Measurements from ENCODE around the gene OSMR.

OSMR gene

GRCh38 chr5:38874948-38875456 lies 29.2 kb downstream of the OSMR start:
- H3K4me1 ChIP-seq (ENCODE audit: insufficient read depth, low read length): peaks cover 12% of the 10 kb centered on the region; the same call in 1 of the 2 replicates
- H3K27ac ChIP-seq (ENCODE audit: low read depth, low read length): no peak overlapping the region
- no peak overlapping the region for H3K9ac ChIP-seq (ENCODE audit: low read depth, low read length)
- no peaks in the 10 kb centered on the region for H3K9me3 ChIP-seq (ENCODE audit: insufficient read depth, low read depth, low read length)
- no peaks in the 10 kb centered on the region for H3K27me3 ChIP-seq (ENCODE audit: insufficient read depth, low read length)
- H3K36me3 ChIP-seq (ENCODE audit: insufficient read depth, low read length): no peaks in the 10 kb centered on the region
- 92% methylated on average over 5 of the region's 5 CpGs for WGBS
- H3K4me3 ChIP-seq (ENCODE audit: low read length): no peak overlapping the region

GRCh38 chr5:38878391-38879077 lies 32.7 kb downstream of the OSMR start:
- H3K27ac ChIP-seq (ENCODE audit: low read depth, low read length): no peak overlapping the region
- H3K4me1 ChIP-seq (ENCODE audit: insufficient read depth, low read length): no peaks in the 10 kb centered on the region
- no peaks in the 10 kb centered on the region for H3K36me3 ChIP-seq (ENCODE audit: insufficient read depth, low read length)
- no peak overlapping the region for H3K9ac ChIP-seq (ENCODE audit: low read depth, low read length)
- H3K9me3 ChIP-seq (ENCODE audit: insufficient read depth, low read depth, low read length): no peaks in the 10 kb centered on the region
- no peak overlapping the region for H3K4me3 ChIP-seq (ENCODE audit: low read length)
- WGBS: 93% methylated on average over 5 of the region's 5 CpGs
- no peaks in the 10 kb centered on the region for H3K27me3 ChIP-seq (ENCODE audit: insufficient read depth, low read length)

GRCh38 chr5:38879078-38879460 lies 33.3 kb downstream of the OSMR start:
- no peak overlapping the region for H3K9ac ChIP-seq (ENCODE audit: low read depth, low read length)
- no peak overlapping the region for H3K4me3 ChIP-seq (ENCODE audit: low read length)
- no peak overlapping the region for H3K27ac ChIP-seq (ENCODE audit: low read depth, low read length)
- no peaks in the 10 kb centered on the region for H3K4me1 ChIP-seq (ENCODE audit: insufficient read depth, low read length)
- no peaks in the 10 kb centered on the region for H3K36me3 ChIP-seq (ENCODE audit: insufficient read depth, low read length)
- no peaks in the 10 kb centered on the region for H3K9me3 ChIP-seq (ENCODE audit: insufficient read depth, low read depth, low read length)
- H3K27me3 ChIP-seq (ENCODE audit: insufficient read depth, low read length): no peaks in the 10 kb centered on the region
- WGBS: 92% methylated on average over 7 of the region's 7 CpGs

GRCh38 chr5:38883842-38884241 lies 38.0 kb downstream of the OSMR start:
- WGBS: 98% methylated on average over 3 of the region's 3 CpGs
- no peaks in the 10 kb centered on the region for H3K9me3 ChIP-seq (ENCODE audit: insufficient read depth, low read depth, low read length)
- no peak overlapping the region for H3K9ac ChIP-seq (ENCODE audit: low read depth, low read length)
- H3K36me3 ChIP-seq (ENCODE audit: insufficient read depth, low read length): no peaks in the 10 kb centered on the region
- H3K4me1 ChIP-seq (ENCODE audit: insufficient read depth, low read length): peaks cover 7% of the 10 kb centered on the region
- no peak overlapping the region for H3K4me3 ChIP-seq (ENCODE audit: low read length)
- H3K27ac ChIP-seq (ENCODE audit: low read depth, low read length): no peak overlapping the region
- H3K27me3 ChIP-seq (ENCODE audit: insufficient read depth, low read length): no peaks in the 10 kb centered on the region

GRCh38 chr5:38885208-38885607 lies 39.4 kb downstream of the OSMR start:
- H3K9me3 ChIP-seq (ENCODE audit: insufficient read depth, low read depth, low read length): no peaks in the 10 kb centered on the region
- H3K27me3 ChIP-seq (ENCODE audit: insufficient read depth, low read length): no peaks in the 10 kb centered on the region
- H3K9ac ChIP-seq (ENCODE audit: low read depth, low read length): no peak overlapping the region
- 96% methylated on average over 3 of the region's 3 CpGs for WGBS
- H3K4me3 ChIP-seq (ENCODE audit: low read length): no peak overlapping the region
- no peaks in the 10 kb centered on the region for H3K36me3 ChIP-seq (ENCODE audit: insufficient read depth, low read length)
- H3K4me1 ChIP-seq (ENCODE audit: insufficient read depth, low read length): peaks cover 7% of the 10 kb centered on the region
- H3K27ac ChIP-seq (ENCODE audit: low read depth, low read length): no peak overlapping the region

GRCh38 chr5:38888041-38888440 lies 42.2 kb downstream of the OSMR start:
- no peaks in the 10 kb centered on the region for H3K27me3 ChIP-seq (ENCODE audit: insufficient read depth, low read length)
- no peaks in the 10 kb centered on the region for H3K36me3 ChIP-seq (ENCODE audit: insufficient read depth, low read length)
- H3K4me3 ChIP-seq (ENCODE audit: low read length): no peak overlapping the region
- no peak overlapping the region for H3K9ac ChIP-seq (ENCODE audit: low read depth, low read length)
- no peaks in the 10 kb centered on the region for H3K9me3 ChIP-seq (ENCODE audit: insufficient read depth, low read depth, low read length)
- peaks cover 7% of the 10 kb centered on the region for H3K4me1 ChIP-seq (ENCODE audit: insufficient read depth, low read length)
- WGBS: 73% methylated on average over 7 of the region's 8 CpGs
- H3K27ac ChIP-seq (ENCODE audit: low read depth, low read length): no peak overlapping the region

- Histone ChIP-seq H3K27ac (ENCODE audit: low read depth, low read length) (no peak overlapping the region), H3K4me3 (ENCODE audit: low read length) (no peak overlapping the region), H3K4me1 (ENCODE audit: insufficient read depth, low read length) (peaks cover 7% of the 10 kb centered on the region), H3K36me3 (ENCODE audit: insufficient read depth, low read length) (no peaks in the 10 kb centered on the region), H3K27me3 (ENCODE audit: insufficient read depth, low read length) (no peaks in the 10 kb centered on the region), H3K9ac (ENCODE audit: low read depth, low read length) (no peak overlapping the region), H3K9me3 (ENCODE audit: insufficient read depth, low read depth, low read length) (no peaks in the 10 kb centered on the region)
- WGBS: no CpG with 5 or more reads among the region's 1 CpG
These were observed 43.6 kb downstream of the OSMR start for GRCh38 chr5:38889424-38889823.

- no peak overlapping the region for H3K4me3 ChIP-seq (ENCODE audit: low read length)
- H3K36me3 ChIP-seq (ENCODE audit: insufficient read depth, low read length): no peaks in the 10 kb centered on the region
- H3K4me1 ChIP-seq (ENCODE audit: insufficient read depth, low read length): peaks cover 7% of the 10 kb centered on the region
- H3K9ac ChIP-seq (ENCODE audit: low read depth, low read length): no peak overlapping the region
- no peaks in the 10 kb centered on the region for H3K9me3 ChIP-seq (ENCODE audit: insufficient read depth, low read depth, low read length)
- H3K27me3 ChIP-seq (ENCODE audit: insufficient read depth, low read length): no peaks in the 10 kb centered on the region
- H3K27ac ChIP-seq (ENCODE audit: low read depth, low read length): no peak overlapping the region
- WGBS: 96% methylated on average over 6 of the region's 6 CpGs
These were observed 45.8 kb downstream of the OSMR start for GRCh38 chr5:38891563-38891962.

GRCh38 chr5:38892363-38892762 lies 46.6 kb downstream of the OSMR start:
- Histone ChIP-seq H3K27ac (ENCODE audit: low read depth, low read length) (no peak overlapping the region), H3K9ac (ENCODE audit: low read depth, low read length) (no peak overlapping the region), H3K27me3 (ENCODE audit: insufficient read depth, low read length) (no peaks in the 10 kb centered on the region), H3K36me3 (ENCODE audit: insufficient read depth, low read length) (no peaks in the 10 kb centered on the region), H3K9me3 (ENCODE audit: insufficient read depth, low read depth, low read length) (no peaks in the 10 kb centered on the region; the same call in 1 of the 2 replicates), H3K4me3 (ENCODE audit: low read length) (no peak overlapping the region), H3K4me1 (ENCODE audit: insufficient read depth, low read length) (peaks cover 7% of the 10 kb centered on the region)
- WGBS: 100% methylated on average over 2 of the region's 3 CpGs

- H3K36me3 ChIP-seq (ENCODE audit: insufficient read depth, low read length): no peaks in the 10 kb centered on the region
- no peaks in the 10 kb centered on the region for H3K4me1 ChIP-seq (ENCODE audit: insufficient read depth, low read length)
- WGBS: 91% methylated on average over 3 of the region's 3 CpGs
- no peak overlapping the region for H3K4me3 ChIP-seq (ENCODE audit: low read length)
- no peak overlapping the region for H3K27ac ChIP-seq (ENCODE audit: low read depth, low read length)
- H3K9me3 ChIP-seq (ENCODE audit: insufficient read depth, low read depth, low read length): no peaks in the 10 kb centered on the region; the same call in 1 of the 2 replicates
- no peaks in the 10 kb centered on the region for H3K27me3 ChIP-seq (ENCODE audit: insufficient read depth, low read length)
- no peak overlapping the region for H3K9ac ChIP-seq (ENCODE audit: low read depth, low read length)
These were observed 50.9 kb downstream of the OSMR start for GRCh38 chr5:38896760-38897159.

GRCh38 chr5:38899936-38900335 lies 54.1 kb downstream of the OSMR start:
- Histone ChIP-seq H3K9me3 (ENCODE audit: insufficient read depth, low read depth, low read length) (no peaks in the 10 kb centered on the region; the same call in 1 of the 2 replicates), H3K4me1 (ENCODE audit: insufficient read depth, low read length) (no peaks in the 10 kb centered on the region), H3K27ac (ENCODE audit: low read depth, low read length) (no peak overlapping the region), H3K4me3 (ENCODE audit: low read length) (no peak overlapping the region), H3K36me3 (ENCODE audit: insufficient read depth, low read length) (no peaks in the 10 kb centered on the region), H3K27me3 (ENCODE audit: insufficient read depth, low read length) (no peaks in the 10 kb centered on the region), H3K9ac (ENCODE audit: low read depth, low read length) (no peak overlapping the region)
- WGBS: 92% methylated on average over 5 of the region's 5 CpGs

- Histone ChIP-seq H3K36me3 (ENCODE audit: insufficient read depth, low read length) (no peaks in the 10 kb centered on the region), H3K9me3 (ENCODE audit: insufficient read depth, low read depth, low read length) (no peaks in the 10 kb centered on the region), H3K27ac (ENCODE audit: low read depth, low read length) (no peak overlapping the region)
These were observed 59.7 kb downstream of the OSMR start for GRCh38 chr5:38905516-38905915.

More at GRCh38 chr5:38905516-38905915, 59.7 kb downstream of the OSMR start:
- H3K9ac ChIP-seq (ENCODE audit: low read depth, low read length): no peak overlapping the region
- no peaks in the 10 kb centered on the region for H3K4me1 ChIP-seq (ENCODE audit: insufficient read depth, low read length)
- H3K27me3 ChIP-seq (ENCODE audit: insufficient read depth, low read length): no peaks in the 10 kb centered on the region
- no peak overlapping the region for H3K4me3 ChIP-seq (ENCODE audit: low read length)
- WGBS: 92% methylated on average over 4 of the region's 4 CpGs
